GM12864 (cell line): Measurements from ENCODE around the gene HERC6.

Experiments
- DNase-seq: peaks from one replicate; pipeline ENCODE4 v3.0.0-alpha.2; 2011; ENCODE audit warnings: low read depth
- H3K4me3 ChIP-seq: 2 replicates; pipeline ENCODE4 v1.5.1; 2011; ENCODE audit warnings: mild to moderate bottlenecking, low read depth, low read length, control low read depth
- CTCF ChIP-seq: IDR thresholded peaks from 2 replicates; pipeline ENCODE4 v1.5.1; 2011; ENCODE audit warnings: low read depth, mild to moderate bottlenecking, moderate library complexity, low read length, control low read depth, inconsistent platforms; ENCODE audit errors: missing control alignments

Gene HERC6

GRCh38 chr4:88481537-88481936 is 102.9 kb downstream of the HERC6 start:
- no peak for TF ChIP-seq CTCF
- no peak overlapping the region for H3K4me3 ChIP-seq
- no peak for DNase-seq

- no peak for TF ChIP-seq CTCF
- H3K4me3 ChIP-seq, result no peak overlapping the region
- DNase-seq, result no peak
Observed at GRCh38 chr4:88489100-88489761, 110.6 kb downstream of the HERC6 start.
